ENCODE data around the gene CCN6. TPM values are rescaled to one million over a fixed set of nuclear protein-coding genes. Genes with fewer than 3 reads are reported as not detected.
"Not testable (repeated sequence)": the region's sequence is repeated elsewhere in the genome, so short reads cannot be mapped to it uniquely, and the experiment has no call there.

CCN6 gene
- total and polyA plus RNA-seq, 9 donors: 0.09 to 0.67 (median 0.19) TPM

GRCh38 chr6:112085286-112086065 lies 31.6 kb downstream of the CCN6 start:
- Histone ChIP-seq H3K4me3 (ENCODE audit: low read length) (no peak overlapping the region), H3K27me3 (ENCODE audit: control insufficient read depth, insufficient read depth, low read length) (no peaks in the 10 kb centered on the region), H3K27ac (ENCODE audit: low read length) (no peak overlapping the region), H3K4me1 (ENCODE audit: control insufficient read depth, insufficient read depth, low read length) (no peaks in the 10 kb centered on the region), H3K9me3 (replicated peaks; ENCODE audit: control insufficient read depth, low read depth, low read length) (no peaks in the 10 kb centered on the region), H3K36me3 (ENCODE audit: control insufficient read depth, insufficient read depth, low read length) (peaks cover 5% of the 10 kb centered on the region)
- WGBS (ENCODE audit: insufficient coverage): 85% methylated on average over 3 of the region's 8 CpGs
- DNase-seq: peak; percentile 17

DNA sequence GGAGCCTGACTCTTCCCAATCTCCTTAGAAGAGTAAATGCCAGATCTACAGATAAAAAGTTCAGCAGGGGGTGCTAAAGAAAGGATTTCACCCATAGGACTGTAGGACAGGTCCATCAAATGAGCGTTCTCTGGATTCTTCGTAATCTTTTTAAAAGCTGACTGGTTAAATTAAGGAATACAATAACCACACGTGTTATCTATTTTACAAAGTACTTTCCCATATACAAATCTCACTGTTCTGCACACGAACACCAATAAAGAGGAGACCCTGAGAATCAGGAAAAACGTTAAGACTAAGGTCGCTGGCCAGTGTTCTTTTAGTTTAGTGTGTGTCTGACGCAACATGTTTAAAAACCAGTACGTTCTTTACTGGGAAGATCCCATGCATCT lies 32.8 kb downstream of the CCN6 start:
- WGBS (ENCODE audit: insufficient coverage): 0% methylated on average over 4 of the region's 8 CpGs
- Histone ChIP-seq H3K36me3 (ENCODE audit: control insufficient read depth, insufficient read depth, low read length) (peaks cover 5% of the 10 kb centered on the region), H3K4me1 (ENCODE audit: control insufficient read depth, insufficient read depth, low read length) (no peaks in the 10 kb centered on the region), H3K9me3 (replicated peaks; ENCODE audit: control insufficient read depth, low read depth, low read length) (no peaks in the 10 kb centered on the region), H3K27ac (ENCODE audit: low read length) (peak overlapping the region; percentile 96), H3K4me3 (ENCODE audit: low read length) (peak overlapping the region; percentile 89), H3K27me3 (ENCODE audit: control insufficient read depth, insufficient read depth, low read length) (no peaks in the 10 kb centered on the region)
- DNase-seq: peak; percentile 85

- Histone ChIP-seq H3K9me3 (replicated peaks; ENCODE audit: control insufficient read depth, low read depth, low read length) (no peaks in the 10 kb centered on the region), H3K27ac (ENCODE audit: low read length) (peak within 1 kb of the TSS; percentile 96), H3K4me3 (ENCODE audit: low read length) (peak within 1 kb of the TSS; percentile 89), H3K36me3 (ENCODE audit: control insufficient read depth, insufficient read depth, low read length) (peaks cover 5% of the 10 kb centered on the region), H3K27me3 (ENCODE audit: control insufficient read depth, insufficient read depth, low read length) (no peaks in the 10 kb centered on the region), H3K4me1 (ENCODE audit: control insufficient read depth, insufficient read depth, low read length) (no peaks in the 10 kb centered on the region)
- WGBS (ENCODE audit: insufficient coverage): 0% methylated on average over 52 of the region's 60 CpGs
- DNase-seq: peak; percentile 99
These were observed 33.4 kb downstream of the CCN6 start, which contains the start of the genes FAM229B and TUBE1 for GRCh38 chr6:112087136-112087911. FAM229B (plus strand) TSS chr6:112087591; CDS start chr6:112099284, 11,693 bp downstream. TUBE1 (minus strand) TSS chr6:112087482; CDS start chr6:112087434, 48 bp downstream.

GRCh38 chr6:112087916-112088315 lies 34.0 kb downstream of the CCN6 start:
- H3K9me3 ChIP-seq (replicated peaks; ENCODE audit: control insufficient read depth, low read depth, low read length): no peaks in the 10 kb centered on the region
- no peaks in the 10 kb centered on the region for H3K27me3 ChIP-seq (ENCODE audit: control insufficient read depth, insufficient read depth, low read length)
- H3K4me1 ChIP-seq (ENCODE audit: control insufficient read depth, insufficient read depth, low read length): no peaks in the 10 kb centered on the region
- H3K27ac ChIP-seq (ENCODE audit: low read length): peak overlapping the region; percentile 96
- peaks cover 5% of the 10 kb centered on the region for H3K36me3 ChIP-seq (ENCODE audit: control insufficient read depth, insufficient read depth, low read length)
- no peak for DNase-seq
- peak overlapping the region; percentile 89 for H3K4me3 ChIP-seq (ENCODE audit: low read length)
- WGBS (ENCODE audit: insufficient coverage): no CpG with 5 or more reads among the region's 7 CpGs

DNA sequence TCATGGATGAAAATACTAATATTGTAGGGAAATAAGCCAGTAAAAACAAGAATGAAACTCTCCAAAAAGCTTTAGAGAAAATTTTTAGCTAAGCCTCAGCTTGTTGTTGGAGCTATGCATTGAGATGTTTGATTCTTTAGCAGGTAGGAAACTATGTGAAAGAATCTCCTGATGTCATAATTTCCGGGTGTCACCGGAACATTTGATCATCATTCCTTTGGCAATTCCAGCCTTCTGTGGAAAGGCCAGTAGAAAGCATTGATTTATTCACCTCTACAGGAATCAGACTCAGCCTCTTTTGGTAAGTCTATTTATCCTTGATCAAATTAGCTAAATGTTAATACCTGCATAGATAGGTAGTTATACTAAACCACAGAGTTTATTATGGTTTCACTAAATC lies 43.0 kb downstream of the CCN6 start:
- Histone ChIP-seq H3K36me3 (ENCODE audit: control insufficient read depth, insufficient read depth, low read length) (peaks cover 6% of the 10 kb centered on the region), H3K4me3 (ENCODE audit: low read length) (no peak overlapping the region), H3K27ac (ENCODE audit: low read length) (no peak overlapping the region), H3K27me3 (ENCODE audit: control insufficient read depth, insufficient read depth, low read length) (no peaks in the 10 kb centered on the region), H3K9me3 (replicated peaks; ENCODE audit: control insufficient read depth, low read depth, low read length) (no peaks in the 10 kb centered on the region), H3K4me1 (ENCODE audit: control insufficient read depth, insufficient read depth, low read length) (no peaks in the 10 kb centered on the region)
- WGBS (ENCODE audit: insufficient coverage): no CpG with 5 or more reads among the region's 2 CpGs
- DNase-seq: no peak

- H3K27me3 ChIP-seq (ENCODE audit: control insufficient read depth, insufficient read depth, low read length): no peaks in the 10 kb centered on the region
- peak overlapping the region; percentile 11 for H3K27ac ChIP-seq (ENCODE audit: low read length)
- peaks cover 8% of the 10 kb centered on the region for H3K36me3 ChIP-seq (ENCODE audit: control insufficient read depth, insufficient read depth, low read length)
- H3K9me3 ChIP-seq (replicated peaks; ENCODE audit: control insufficient read depth, low read depth, low read length): no peaks in the 10 kb centered on the region
- 67% methylated on average over 1 of the region's 4 CpGs for WGBS (ENCODE audit: insufficient coverage)
- peak; percentile 25 for DNase-seq
- H3K4me3 ChIP-seq (ENCODE audit: low read length): no peak overlapping the region
- H3K4me1 ChIP-seq (ENCODE audit: control insufficient read depth, insufficient read depth, low read length): no peaks in the 10 kb centered on the region
These were observed 46.7 kb downstream of the CCN6 start for GRCh38 chr6:112100561-112100960.

DNA sequence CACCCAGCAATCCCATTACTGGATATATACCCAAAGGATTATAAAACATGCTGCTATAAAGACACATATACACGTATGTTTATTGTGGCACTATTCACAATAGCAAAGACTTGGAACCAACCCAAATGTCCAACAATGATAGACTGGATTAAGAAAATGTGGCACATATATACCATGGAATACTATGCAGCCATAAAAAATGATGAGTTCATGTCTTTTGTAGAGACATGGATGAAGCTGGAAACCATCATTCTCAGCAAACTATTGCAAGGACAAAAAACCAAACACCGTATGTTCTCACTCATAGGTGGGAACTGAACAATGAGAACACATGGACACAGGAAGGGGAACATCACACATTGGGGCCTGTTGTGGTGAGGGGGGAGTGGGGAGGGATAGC lies 52.1 kb downstream of the CCN6 start:
- H3K9me3 ChIP-seq (replicated peaks; ENCODE audit: control insufficient read depth, low read depth, low read length); H3K4me3 ChIP-seq (ENCODE audit: low read length); H3K4me1 ChIP-seq (ENCODE audit: control insufficient read depth, insufficient read depth, low read length); DNase-seq; H3K27ac ChIP-seq (ENCODE audit: low read length); H3K27me3 ChIP-seq (ENCODE audit: control insufficient read depth, insufficient read depth, low read length): not testable (repeated sequence)
- H3K36me3 ChIP-seq (ENCODE audit: control insufficient read depth, insufficient read depth, low read length): peaks cover 24% of the 10 kb centered on the region
- WGBS (ENCODE audit: insufficient coverage): no CpG with 5 or more reads among the region's 2 CpGs

GRCh38 chr6:112106562-112106961 lies 52.7 kb downstream of the CCN6 start:
- Histone ChIP-seq H3K9me3 (replicated peaks; ENCODE audit: control insufficient read depth, low read depth, low read length) (no peaks in the 10 kb centered on the region), H3K36me3 (ENCODE audit: control insufficient read depth, insufficient read depth, low read length) (peaks cover 22% of the 10 kb centered on the region), H3K27ac (ENCODE audit: low read length) (no peak overlapping the region), H3K4me1 (ENCODE audit: control insufficient read depth, insufficient read depth, low read length) (no peaks in the 10 kb centered on the region), H3K4me3 (ENCODE audit: low read length) (no peak overlapping the region), H3K27me3 (ENCODE audit: control insufficient read depth, insufficient read depth, low read length) (no peaks in the 10 kb centered on the region)
- 46% methylated on average over 2 of the region's 2 CpGs for WGBS (ENCODE audit: insufficient coverage)
- DNase-seq: no peak

DNA sequence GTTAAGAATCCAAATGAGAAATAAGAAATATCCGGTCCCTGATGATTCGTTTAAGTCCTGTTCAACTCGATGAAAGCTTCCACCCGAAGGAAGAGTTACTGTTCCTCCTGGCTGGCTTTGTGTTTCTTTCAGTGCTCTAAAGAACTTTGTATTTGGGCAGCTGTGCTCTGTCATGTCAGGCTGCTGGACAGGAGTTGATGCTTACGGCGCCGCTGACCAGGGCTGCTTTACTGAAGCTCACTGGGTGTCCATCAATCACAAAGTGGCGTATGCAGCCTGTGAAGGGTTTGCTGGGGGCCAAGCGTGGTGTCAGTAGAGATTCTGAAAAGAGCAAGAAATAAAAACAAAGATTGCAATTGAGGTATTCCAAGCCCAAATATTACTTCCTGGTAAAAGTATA lies 55.4 kb downstream of the CCN6 start:
- Histone ChIP-seq H3K9me3 (replicated peaks; ENCODE audit: control insufficient read depth, low read depth, low read length) (no peaks in the 10 kb centered on the region), H3K27ac (ENCODE audit: low read length) (no peak overlapping the region), H3K36me3 (ENCODE audit: control insufficient read depth, insufficient read depth, low read length) (peaks cover 29% of the 10 kb centered on the region), H3K27me3 (ENCODE audit: control insufficient read depth, insufficient read depth, low read length) (no peaks in the 10 kb centered on the region), H3K4me1 (ENCODE audit: control insufficient read depth, insufficient read depth, low read length) (peaks cover 7% of the 10 kb centered on the region), H3K4me3 (ENCODE audit: low read length) (no peak overlapping the region)
- peak; percentile 24 for DNase-seq
- WGBS (ENCODE audit: insufficient coverage): 17% methylated on average over 1 of the region's 9 CpGs

- Histone ChIP-seq H3K27ac (ENCODE audit: low read length) (peak overlapping the region; percentile 64), H3K9me3 (replicated peaks; ENCODE audit: control insufficient read depth, low read depth, low read length) (no peaks in the 10 kb centered on the region), H3K36me3 (ENCODE audit: control insufficient read depth, insufficient read depth, low read length) (peaks cover 36% of the 10 kb centered on the region), H3K4me3 (ENCODE audit: low read length) (no peak overlapping the region), H3K4me1 (ENCODE audit: control insufficient read depth, insufficient read depth, low read length) (peaks cover 7% of the 10 kb centered on the region), H3K27me3 (ENCODE audit: control insufficient read depth, insufficient read depth, low read length) (no peaks in the 10 kb centered on the region)
- peak; percentile 89 for DNase-seq
- WGBS (ENCODE audit: insufficient coverage): 22% methylated on average over 1 of the region's 3 CpGs
These were observed 59.5 kb downstream of the CCN6 start for GRCh38 chr6:112113431-112113830.

All from muscle of leg (tissue), 11 donors.